GM12878 (cell line): ENCODE data around the gene DOCK2. TPM values are rescaled to one million over a fixed set of nuclear protein-coding genes. Genes with fewer than 3 reads are reported as not detected.

ENCODE experiments used
- ATF2 ChIP-seq: IDR thresholded peaks from 2 replicates; pipeline ENCODE4 v1.6.1; 2012; ENCODE audit warnings: low read length, inconsistent platforms
- EZH2 ChIP-seq: IDR thresholded peaks from 2 replicates; pipeline ENCODE4 v1.6.1; 2012; ENCODE audit warnings: low read depth, mild to moderate bottlenecking, control low read depth, inconsistent platforms, low read length, borderline replicate concordance; ENCODE audit not compliant: control insufficient read depth
- HCFC1 ChIP-seq: fragments of 150-350 bp; IDR thresholded peaks from 2 replicates; pipeline ENCODE4 v1.6.1; 2014; ENCODE audit warnings: low read length
- HSF1 ChIP-seq: fragments of 150-350 bp; IDR thresholded peaks from 2 replicates; pipeline ENCODE4 v1.6.1; 2014; ENCODE audit warnings: mild to moderate bottlenecking, low read depth, low read length
- IKZF1 ChIP-seq: fragments of 450-650 bp; conservative IDR thresholded peaks from 2 replicates; pipeline ENCODE4 v1.6.1; 2017; ENCODE audit warnings: antibody characterized with exemption, mild to moderate bottlenecking
- JUND ChIP-seq: IDR thresholded peaks from 2 replicates; pipeline ENCODE4 v1.6.1; 2012; ENCODE audit warnings: low read depth, mild to moderate bottlenecking, low read length, improper control_type of control experiment, moderate library complexity
- KLF5 ChIP-seq: fragments of 450-650 bp; IDR thresholded peaks from 2 replicates; pipeline ENCODE4 v1.6.1; 2014; ENCODE audit warnings: mild to moderate bottlenecking; ENCODE audit not compliant: partially characterized antibody
- POLR2AphosphoS5 ChIP-seq: IDR thresholded peaks from 2 replicates; pipeline ENCODE4 v1.6.1; 2011; ENCODE audit warnings: mild to moderate bottlenecking, low read length, inconsistent platforms
- SMAD5 ChIP-seq: IDR thresholded peaks from 2 replicates; pipeline ENCODE4 v1.6.1; 2016; ENCODE audit warnings: antibody characterized with exemption, low read depth
- TCF3 ChIP-seq: IDR thresholded peaks from 2 replicates; pipeline ENCODE4 v1.6.1; 2012; ENCODE audit warnings: low read depth, mild to moderate bottlenecking, low read length, borderline replicate concordance; ENCODE audit not compliant: insufficient read depth
- ZSCAN29 ChIP-seq: fragments of 450-650 bp; IDR thresholded peaks from 2 replicates; pipeline ENCODE4 v1.6.1; 2017; ENCODE audit warnings: mild to moderate bottlenecking, moderate library complexity
- polyA plus RNA-seq, 11 experiments: library from polyadenylated mRNA; depleted of rRNA in 4 of 11; unstranded in 6 of 11; stranded (reverse) in 5 of 11; fragments of >200 nt; fragmentation: Nextera tagmentation in 4 of 11; fragmentation: Illumina TruSeq in 1 of 11; extraction: Ambion mirVana in 4 of 11; extraction: Trizol in 1 of 11; gene quantifications; 1 replicate in 1 of 11; 2 replicates in 10 of 11; pipeline versions ENCODE4 v1.2.1 to v1.2.3, GENCODE V29; 2011 to 2016; ENCODE audit warnings: inconsistent platforms in 2 of 11, missing spikeins in 2 of 11, low read depth in 1 of 11
- total RNA-seq, 4 experiments: library from RNA; depleted of rRNA in 3 of 4; stranded (reverse); fragments of >200 nt in 3 of 4; fragmentation: Illumina TruSeq in 1 of 4; extraction: Trizol in 1 of 4; gene quantifications; 2 replicates each; pipeline versions ENCODE4 v1.2.1 to v1.2.3, GENCODE V29; 2013 to 2021

Gene DOCK2
- total and polyA plus RNA-seq, 10 of the 15 experiments (the other 5 are each of a cell fraction or from before 2014, with no cell fraction given) = 34.2 to 192 (median 118) TPM

- TF ChIP-seq POLR2AphosphoS5 = no peak
- peak; percentile 58; the same call in 1 of the 2 replicates for TF ChIP-seq ATF2
- TF ChIP-seq KLF5 = peak; percentile 68
- TF ChIP-seq SMAD5 = no peak
- TF ChIP-seq ZSCAN29 = no peak
- TF ChIP-seq IKZF1 = peak; percentile 85
- TF ChIP-seq EZH2 = no peak
- no peak for TF ChIP-seq HCFC1
- no peak for TF ChIP-seq TCF3
- no peak for TF ChIP-seq HSF1
- TF ChIP-seq JUND = no peak
- TF ChIP-seq, all 136 proteins: peak for 49
Observed at GRCh38 chr5:169778622-169779596, 141.8 kb downstream of the DOCK2 start (continued).
